Tibial nerve (tissue), 4 donors: ENCODE measurements around the gene ANKUB1.

Experiments
- EP300 ChIP-seq, 2 donors: sonication (generic); formaldehyde crosslinking; IDR thresholded peaks; one replicate each; pipeline ENCODE4 v1.6.1; 2017; ENCODE audit warnings: antibody characterized with exemption in 2 of 2, mild to moderate bottlenecking in 1 of 2
- POLR2A ChIP-seq, 2 donors: fragments of 450-650 bp; IDR thresholded peaks; one replicate each; pipeline ENCODE4 v1.6.1; 2017; ENCODE audit warnings: antibody characterized with exemption in 2 of 2, mild to moderate bottlenecking in 2 of 2, moderate library complexity in 2 of 2
- TF ChIP-seq, protein P1 (sequence below), 5 experiments: fragments of 200-600 bp in 3 of 5; fragments of 450-650 bp in 2 of 5; sonication (generic) in 3 of 5; IDR thresholded peaks; one replicate each; pipeline ENCODE4 v1.5.1; 2016 to 2019; ENCODE audit warnings: antibody characterized with exemption in 5 of 5, mild to moderate bottlenecking in 3 of 5, moderate library complexity in 2 of 5

DNA sequence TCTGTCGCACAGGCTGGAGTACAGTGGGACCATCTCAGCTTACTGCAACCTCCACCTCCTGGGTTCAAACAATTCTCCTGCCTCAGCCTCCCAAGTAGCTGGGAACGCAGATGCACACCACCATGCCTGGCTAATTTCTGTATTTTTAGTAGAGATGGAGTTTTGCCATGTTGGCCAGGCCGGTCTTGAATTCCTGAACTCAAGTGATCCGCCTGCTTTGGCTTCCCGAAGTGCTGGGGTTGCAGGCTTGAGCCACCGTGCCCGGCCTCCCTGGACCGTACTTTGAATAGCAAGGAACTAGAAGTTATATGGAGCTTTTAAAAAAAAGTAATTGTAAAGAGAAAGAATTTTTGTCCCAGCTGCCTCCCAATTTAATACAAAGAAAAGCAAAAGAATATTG, 8.3 kb upstream of the ANKUB1 start:
- TF ChIP-seq, protein P1, sequence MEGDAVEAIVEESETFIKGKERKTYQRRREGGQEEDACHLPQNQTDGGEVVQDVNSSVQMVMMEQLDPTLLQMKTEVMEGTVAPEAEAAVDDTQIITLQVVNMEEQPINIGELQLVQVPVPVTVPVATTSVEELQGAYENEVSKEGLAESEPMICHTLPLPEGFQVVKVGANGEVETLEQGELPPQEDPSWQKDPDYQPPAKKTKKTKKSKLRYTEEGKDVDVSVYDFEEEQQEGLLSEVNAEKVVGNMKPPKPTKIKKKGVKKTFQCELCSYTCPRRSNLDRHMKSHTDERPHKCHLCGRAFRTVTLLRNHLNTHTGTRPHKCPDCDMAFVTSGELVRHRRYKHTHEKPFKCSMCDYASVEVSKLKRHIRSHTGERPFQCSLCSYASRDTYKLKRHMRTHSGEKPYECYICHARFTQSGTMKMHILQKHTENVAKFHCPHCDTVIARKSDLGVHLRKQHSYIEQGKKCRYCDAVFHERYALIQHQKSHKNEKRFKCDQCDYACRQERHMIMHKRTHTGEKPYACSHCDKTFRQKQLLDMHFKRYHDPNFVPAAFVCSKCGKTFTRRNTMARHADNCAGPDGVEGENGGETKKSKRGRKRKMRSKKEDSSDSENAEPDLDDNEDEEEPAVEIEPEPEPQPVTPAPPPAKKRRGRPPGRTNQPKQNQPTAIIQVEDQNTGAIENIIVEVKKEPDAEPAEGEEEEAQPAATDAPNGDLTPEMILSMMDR (IDR thresholded peaks at IDR 0.05), result no peak
- TF ChIP-seq POLR2A (IDR thresholded peaks at IDR 0.05) (no peak), EP300 (IDR thresholded peaks at IDR 0.05) (no peak)
